Endothelial cell of umbilical vein (primary cell): ENCODE measurements around the gene MTMR4. TPM values are rescaled to one million over a fixed set of nuclear protein-coding genes. Genes with fewer than 3 reads are reported as not detected.

Source experiments
- BruUV-seq: library from RNA; stranded (reverse); fragments of 400-500 nt; replicated peaks from 2 replicates; lab custom pipeline; 2021; lab: Mats Ljungman, UMichigan
- CTCF ChIA-PET: fragments of 300-600, 350-600 bp; sonication (Branson Sonifier 250); formaldehyde crosslinking; loops from one replicate; lab custom pipeline; 2021; ENCODE audit warnings: antibody characterized with exemption, inconsistent platforms; lab: Charles Lee
- POLR2A ChIA-PET: fragments of 300-600, 350-600 bp; sonication (Branson Sonifier 250); formaldehyde crosslinking; loops from one replicate; lab custom pipeline; 2021; ENCODE audit warnings: antibody characterized with exemption, inconsistent platforms; lab: Charles Lee
- DNase-seq: peaks from one replicate; pipeline ENCODE4 v3.0.0-alpha.2; 2011; ENCODE audit warnings: low read depth, low spot score
- FAIRE-seq: peaks from 2 replicates; lab custom pipeline; 2011; peaks lifted over from hg19 to GRCh38; lab: Jason Lieb, UNC
- H2AFZ ChIP-seq: 2 replicates; pipeline ENCODE4 v1.6.0; 2012; ENCODE audit warnings: low read depth, low read length, control low read depth, inconsistent platforms
- H3K27ac ChIP-seq: 2 replicates; pipeline ENCODE4 v1.5.1; 2011; ENCODE audit warnings: low read depth, mild to moderate bottlenecking, control low read depth, low read length, moderate library complexity; ENCODE audit not compliant: insufficient read depth
- H3K27me3 ChIP-seq, 2 experiments: 2 replicates each; pipeline versions ENCODE4 v1.6.0 to v1.6.1; 2011; ENCODE audit warnings: low read length in 2 of 2, mixed read lengths in 1 of 2; ENCODE audit not compliant: control insufficient read depth in 2 of 2, insufficient read depth in 2 of 2
- H3K36me3 ChIP-seq, 2 experiments: 2 replicates in 1 of 2; 3 replicates in 1 of 2; pipeline ENCODE4 v1.5.1; 2011; ENCODE audit warnings: low read length in 2 of 2, mild to moderate bottlenecking in 1 of 2, moderate library complexity in 1 of 2; ENCODE audit not compliant: control insufficient read depth in 2 of 2, insufficient read depth in 2 of 2; ENCODE audit errors: extremely low read depth in 1 of 2
- H3K4me1 ChIP-seq: 3 replicates; pipeline ENCODE4 v1.5.1; 2011; ENCODE audit warnings: mild to moderate bottlenecking, low read length; ENCODE audit not compliant: control insufficient read depth, insufficient read depth; ENCODE audit errors: extremely low read depth
- H3K4me2 ChIP-seq: 2 replicates; pipeline ENCODE4 v1.6.1; 2011; ENCODE audit warnings: low read length, control low read depth, mixed read lengths; ENCODE audit not compliant: insufficient read depth
- H3K4me3 ChIP-seq, 3 experiments: fragments of 200-600 bp in 1 of 3; sonication (generic), shearing (Covaris generic) in 1 of 3; replicated peaks in 1 of 3; 2 replicates each; pipeline ENCODE4 v1.5.1; 2011 to 2016; ENCODE audit warnings: control low read depth in 3 of 3, low read length in 3 of 3, mild to moderate bottlenecking in 2 of 3, inconsistent platforms in 1 of 3, low read depth in 1 of 3, moderate library complexity in 1 of 3; ENCODE audit not compliant: insufficient read depth in 1 of 3
- H3K79me2 ChIP-seq: 2 replicates; pipeline ENCODE4 v1.6.0; 2012; ENCODE audit warnings: low read length, inconsistent platforms; ENCODE audit not compliant: control insufficient read depth, insufficient read depth
- H3K9ac ChIP-seq: replicated peaks from 2 replicates; pipeline ENCODE3; 2011; ENCODE audit warnings: low read length, control low read depth; ENCODE audit not compliant: insufficient read depth; ENCODE audit errors: extremely low read depth
- H3K9me1 ChIP-seq: replicated peaks from 3 replicates; pipeline ENCODE4 v1.6.0; 2011; ENCODE audit warnings: mild to moderate bottlenecking, low read length; ENCODE audit not compliant: control insufficient read depth, insufficient read depth; ENCODE audit errors: extremely low read depth
- H3K9me3 ChIP-seq: replicated peaks from 2 replicates; pipeline ENCODE4 v1.5.1; 2012; ENCODE audit warnings: low read length, inconsistent platforms; ENCODE audit not compliant: control insufficient read depth, insufficient read depth
- H4K20me1 ChIP-seq: replicated peaks from 2 replicates; pipeline ENCODE3; 2011; ENCODE audit warnings: mild to moderate bottlenecking, low read length; ENCODE audit not compliant: control insufficient read depth, insufficient read depth; ENCODE audit errors: extremely low read depth
- EZH2 ChIP-seq: IDR thresholded peaks from 2 replicates; pipeline ENCODE4 v1.6.1; 2012; ENCODE audit warnings: borderline replicate concordance, low read depth, mild to moderate bottlenecking, moderate library complexity, low read length, inconsistent platforms; ENCODE audit not compliant: severe bottlenecking
- FOS ChIP-seq: IDR thresholded peaks from 2 replicates; pipeline ENCODE4 v1.6.1; 2011; ENCODE audit warnings: mild to moderate bottlenecking, low read length, moderate library complexity, borderline replicate concordance; ENCODE audit not compliant: insufficient read depth
- GATA2 ChIP-seq: IDR thresholded peaks from 2 replicates; pipeline ENCODE4 v1.7.0; 2011; ENCODE audit warnings: low read depth, mild to moderate bottlenecking, moderate library complexity, mixed read lengths, low read length; ENCODE audit not compliant: insufficient read length, insufficient read depth
- JUN ChIP-seq: IDR thresholded peaks from 2 replicates; pipeline ENCODE4 v1.6.1; 2011; ENCODE audit warnings: borderline replicate concordance, low read depth; ENCODE audit not compliant: insufficient read length, insufficient read depth
- MYC ChIP-seq: IDR thresholded peaks from one replicate; pipeline ENCODE4 v1.6.1; 2011; ENCODE audit warnings: mild to moderate bottlenecking, low read depth, low read length
- POLR2A ChIP-seq: IDR thresholded peaks from 2 replicates; pipeline ENCODE4 v1.6.1; 2012; ENCODE audit warnings: low read depth, mild to moderate bottlenecking, control low read depth, low read length
- POLR2AphosphoS5 ChIP-seq: IDR thresholded peaks from 2 replicates; pipeline ENCODE4 v1.6.1; 2012; ENCODE audit warnings: low read depth, mild to moderate bottlenecking, control low read depth, low read length, moderate library complexity; ENCODE audit not compliant: insufficient read depth
- dilution Hi-C: fragments of 300-500 bp; cut with MboI; formaldehyde crosslinking; loops from one replicate; pipeline ENCODE4 v1.15.0; 2019; ENCODE audit warnings: low sequenced_read_pairs; ENCODE audit not compliant: extremely low pct_ligation_motif_present
- intact Hi-C: fragments of 100-400 bp; cut with micrococcal nuclease; formaldehyde crosslinking; loops from one replicate; pipeline ENCODE4 v1.10.0; 2022
- polyA plus RNA-seq, 4 experiments: library from polyadenylated mRNA; depleted of rRNA in 3 of 4; stranded (reverse) in 3 of 4; unstranded in 1 of 4; fragments of >200 nt; gene quantifications; 2 replicates each; pipeline versions ENCODE4 v1.2.1 to v1.2.3, GENCODE V29; 2011 to 2012; ENCODE audit warnings: missing spikeins in 1 of 4
- total RNA-seq: library from RNA; stranded (reverse); gene quantifications from 2 replicates; pipeline ENCODE4 v1.2.3, GENCODE V29; 2021
- TF ChIP-seq, protein P1 (sequence below), 2 donors: IDR thresholded peaks; 1 replicate in 1 of 2; 2 replicates in 1 of 2; pipeline ENCODE4 v1.5.1; 2011; ENCODE audit warnings: low read length in 2 of 2, mild to moderate bottlenecking in 2 of 2, moderate library complexity in 2 of 2, control low read depth in 1 of 2, inconsistent platforms in 1 of 2, low read depth in 1 of 2; ENCODE audit not compliant: insufficient read depth in 1 of 2; ENCODE audit errors: extremely low read depth in 1 of 2
- TF ChIP-seq, protein P2 (sequence below): IDR thresholded peaks from 2 replicates; pipeline ENCODE4 v1.6.1; 2011; ENCODE audit not compliant: insufficient read depth, insufficient read length

The MTMR4 gene
- total and polyA plus RNA-seq, 2 donors (not counting 3 experiments of a cell fraction or from before 2014, with no cell fraction given): 25.1 to 41.0 TPM

GRCh38 chr17:58501451-58501850 is 13.0 kb downstream of the MTMR4 start:
- Histone ChIP-seq H3K9ac (no peak overlapping the region), H3K9me1 (no peaks in the 10 kb centered on the region), H3K4me3 (no peak overlapping the region), H3K4me1 (no peaks in the 10 kb centered on the region), H3K79me2 (no peaks in the 10 kb centered on the region), H4K20me1 (no peaks in the 10 kb centered on the region), H2AFZ (no peak overlapping the region), H3K36me3 (peaks cover 12 to 24% of the 10 kb centered on the region in 2 experiments), H3K9me3 (no peaks in the 10 kb centered on the region), H3K27ac (no peak overlapping the region), H3K4me2 (no peak overlapping the region), H3K27me3 (no peaks in the 10 kb centered on the region)
- no TSS peak for BruUV-seq
- DNase-seq: no peak
- no peak for FAIRE-seq
- POLR2A ChIA-PET: no interaction called here
- intact Hi-C loops (no loop called here), dilution Hi-C loops (no loop called here)
- CTCF ChIA-PET: no interaction called here
- TF ChIP-seq FOS (no peak), POLR2A (no peak), MYC (no peak), POLR2AphosphoS5 (no peak), GATA2 (no peak)

GRCh38 chr17:58498177-58498828 is 16.1 kb downstream of the MTMR4 start:
- TF ChIP-seq JUN: no peak
- TF ChIP-seq EZH2: no peak
- TF ChIP-seq POLR2AphosphoS5: no peak
- no peak for TF ChIP-seq POLR2A
- TF ChIP-seq, protein P1, sequence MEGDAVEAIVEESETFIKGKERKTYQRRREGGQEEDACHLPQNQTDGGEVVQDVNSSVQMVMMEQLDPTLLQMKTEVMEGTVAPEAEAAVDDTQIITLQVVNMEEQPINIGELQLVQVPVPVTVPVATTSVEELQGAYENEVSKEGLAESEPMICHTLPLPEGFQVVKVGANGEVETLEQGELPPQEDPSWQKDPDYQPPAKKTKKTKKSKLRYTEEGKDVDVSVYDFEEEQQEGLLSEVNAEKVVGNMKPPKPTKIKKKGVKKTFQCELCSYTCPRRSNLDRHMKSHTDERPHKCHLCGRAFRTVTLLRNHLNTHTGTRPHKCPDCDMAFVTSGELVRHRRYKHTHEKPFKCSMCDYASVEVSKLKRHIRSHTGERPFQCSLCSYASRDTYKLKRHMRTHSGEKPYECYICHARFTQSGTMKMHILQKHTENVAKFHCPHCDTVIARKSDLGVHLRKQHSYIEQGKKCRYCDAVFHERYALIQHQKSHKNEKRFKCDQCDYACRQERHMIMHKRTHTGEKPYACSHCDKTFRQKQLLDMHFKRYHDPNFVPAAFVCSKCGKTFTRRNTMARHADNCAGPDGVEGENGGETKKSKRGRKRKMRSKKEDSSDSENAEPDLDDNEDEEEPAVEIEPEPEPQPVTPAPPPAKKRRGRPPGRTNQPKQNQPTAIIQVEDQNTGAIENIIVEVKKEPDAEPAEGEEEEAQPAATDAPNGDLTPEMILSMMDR (IDR thresholded peaks at IDR 0.05; ENCODE audit: extremely low read depth in 1 of 2, insufficient read depth in 1 of 2, low read depth in 1 of 2, low read length in 2 of 2): no peak
- TF ChIP-seq, protein P2, sequence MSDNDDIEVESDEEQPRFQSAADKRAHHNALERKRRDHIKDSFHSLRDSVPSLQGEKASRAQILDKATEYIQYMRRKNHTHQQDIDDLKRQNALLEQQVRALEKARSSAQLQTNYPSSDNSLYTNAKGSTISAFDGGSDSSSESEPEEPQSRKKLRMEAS: no peak
- no peak for TF ChIP-seq MYC
- FAIRE-seq (no peak), DNase-seq (no peak)
- H3K27me3 ChIP-seq: no peaks in the 10 kb centered on the region
- no peak overlapping the region for H3K27ac ChIP-seq
- no TSS peak for BruUV-seq
- no peaks in the 10 kb centered on the region for H4K20me1 ChIP-seq
- no peak overlapping the region for H3K4me2 ChIP-seq
- no peaks in the 10 kb centered on the region for H3K4me1 ChIP-seq
- H3K9ac ChIP-seq: no peak overlapping the region
- no peak overlapping the region for H2AFZ ChIP-seq
- H3K79me2 ChIP-seq: no peaks in the 10 kb centered on the region
- dilution Hi-C loops: no loop called here
- H3K9me3 ChIP-seq: no peaks in the 10 kb centered on the region
- POLR2A ChIA-PET: no interaction called here
- intact Hi-C loops: no loop called here
- CTCF ChIA-PET: no interaction called here
- no peak overlapping the region for H3K4me3 ChIP-seq
- peaks cover 17 to 21% of the 10 kb centered on the region in 2 experiments for H3K36me3 ChIP-seq
- H3K9me1 ChIP-seq: no peaks in the 10 kb centered on the region
